GM12874 (cell line): ENCODE data around the gene TAT.

Source experiments
- CTCF ChIP-seq: IDR thresholded peaks from 2 replicates; pipeline ENCODE4 v1.5.1; 2011; ENCODE audit warnings: low read depth, mild to moderate bottlenecking, control low read depth, low read length, moderate library complexity; ENCODE audit not compliant: insufficient read depth

The TAT gene

GRCh38 chr16:71569621-71570020 lies 7.3 kb downstream of the TAT start:
- no peak for TF ChIP-seq CTCF

GRCh38 chr16:71568551-71568950 lies 8.3 kb downstream of the TAT start:
- TF ChIP-seq CTCF, result no peak

- no peak for TF ChIP-seq CTCF
These were observed 9.0 kb downstream of the TAT start for GRCh38 chr16:71567931-71568330.

GRCh38 chr16:71565812-71566700 lies 10.8 kb downstream of the TAT start:
- TF ChIP-seq CTCF, result no peak

- no peak for TF ChIP-seq CTCF
These were observed 12.4 kb downstream of the TAT start for GRCh38 chr16:71564335-71564967.

- TF ChIP-seq CTCF, result no peak
These were observed 14.3 kb downstream of the TAT start for GRCh38 chr16:71562552-71562951.

GRCh38 chr16:71559855-71560254 lies 17.0 kb downstream of the TAT start:
- no peak for TF ChIP-seq CTCF
